AG08396 (cell line): Measurements from ENCODE around the gene PCP2.
A peak's percentile ranks its signal among the peaks of the same experiment; 100 is the strongest.

Experiments
- DNase-seq: peaks from one replicate; pipeline ENCODE4 v3.0.0; 2012; ENCODE audit warnings: low spot score, mixed read lengths

Gene PCP2

DNA sequence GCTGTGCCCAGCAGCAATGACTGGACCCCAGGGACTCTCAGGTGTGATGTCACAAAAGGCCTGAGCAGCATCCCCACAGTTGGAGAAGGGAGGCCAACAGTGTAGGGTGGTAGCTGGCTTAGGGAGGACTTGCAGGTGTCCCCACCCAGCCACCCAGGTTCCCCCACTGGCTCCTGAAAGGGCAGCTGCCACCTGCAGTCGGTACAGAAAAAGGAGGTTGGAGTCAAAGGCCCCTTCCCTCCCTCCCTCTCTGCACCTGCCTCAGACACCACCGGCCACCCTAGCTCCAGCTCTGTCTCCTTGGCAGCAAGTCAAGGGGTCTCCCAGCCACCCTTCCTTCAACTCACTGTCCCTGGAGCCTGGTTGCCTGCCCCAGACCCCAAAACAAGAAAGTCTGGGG, at the start of gene PCP2:
PCP2 (minus strand) TSS at position 22 of the 400 bp plus-strand sequence. CDS start 262 bp downstream, outside the sequence.
- DNase-seq = no peak

DNA sequence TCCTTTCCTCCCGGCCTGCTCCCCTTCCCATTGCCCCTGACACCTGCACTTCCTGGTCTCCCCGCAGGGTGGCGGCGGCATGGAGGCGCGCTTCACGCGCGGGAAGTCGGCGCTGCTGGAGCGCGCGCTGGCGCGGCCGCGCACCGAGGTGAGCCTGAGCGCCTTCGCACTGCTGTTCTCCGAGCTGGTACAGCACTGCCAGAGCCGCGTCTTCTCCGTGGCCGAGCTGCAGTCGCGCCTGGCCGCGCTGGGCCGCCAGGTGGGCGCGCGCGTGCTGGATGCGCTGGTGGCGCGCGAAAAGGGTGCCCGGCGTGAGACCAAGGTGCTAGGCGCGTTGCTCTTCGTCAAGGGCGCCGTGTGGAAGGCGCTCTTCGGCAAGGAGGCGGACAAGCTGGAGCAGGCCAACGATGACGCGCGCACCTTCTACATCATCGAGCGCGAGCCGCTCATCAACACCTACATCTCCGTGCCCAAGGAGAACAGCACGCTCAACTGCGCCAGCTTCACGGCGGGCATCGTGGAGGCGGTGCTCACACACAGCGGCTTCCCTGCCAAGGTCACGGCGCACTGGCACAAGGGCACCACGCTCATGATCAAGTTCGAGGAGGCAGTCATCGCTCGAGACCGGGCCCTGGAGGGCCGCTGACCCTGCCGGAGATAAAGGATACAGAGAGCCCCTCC, 48.8 kb upstream of the PCP2 start:
- no peak for DNase-seq

DNA sequence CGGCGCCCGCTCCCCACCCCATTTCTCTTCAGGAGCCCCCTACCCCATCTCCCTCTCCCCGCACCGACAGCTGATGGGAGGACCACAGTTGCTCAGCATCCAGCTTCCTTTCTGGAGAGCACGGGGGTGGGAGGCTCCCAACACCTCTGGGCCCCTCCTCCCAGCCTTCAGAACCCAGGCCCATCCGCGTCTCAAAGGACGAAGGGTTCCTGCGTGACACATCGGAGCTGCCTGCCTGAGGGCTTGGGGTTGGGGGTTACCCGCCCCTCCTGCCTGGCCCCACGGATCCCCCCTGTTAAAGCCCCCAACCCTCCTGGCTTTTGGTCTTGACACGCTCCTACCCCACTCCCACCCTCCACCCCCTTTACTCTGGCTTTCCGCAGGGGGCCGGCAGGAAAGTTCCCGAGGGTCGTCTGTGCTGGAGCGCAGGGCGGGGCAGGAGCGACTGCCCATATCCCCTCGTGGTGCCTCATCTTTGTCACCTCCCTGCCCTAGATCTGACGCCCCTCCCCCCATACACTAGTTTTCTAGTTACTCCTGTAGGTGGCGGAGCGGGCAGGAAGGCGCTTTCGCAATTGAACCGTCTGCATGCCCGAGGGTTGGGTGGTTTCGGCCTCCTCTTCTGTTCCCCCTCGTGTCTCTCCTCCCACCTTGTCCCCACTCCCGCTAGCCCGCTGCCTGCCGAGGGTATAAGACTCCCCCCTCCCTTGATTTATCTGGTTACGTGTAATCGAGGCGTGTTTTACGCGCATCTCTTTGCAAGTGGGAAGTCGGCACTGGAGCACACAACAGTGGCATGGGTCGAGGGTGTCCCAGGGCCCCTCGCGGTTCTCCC, 48.0 kb upstream of the PCP2 start:
- peak; percentile 90 for DNase-seq

DNA sequence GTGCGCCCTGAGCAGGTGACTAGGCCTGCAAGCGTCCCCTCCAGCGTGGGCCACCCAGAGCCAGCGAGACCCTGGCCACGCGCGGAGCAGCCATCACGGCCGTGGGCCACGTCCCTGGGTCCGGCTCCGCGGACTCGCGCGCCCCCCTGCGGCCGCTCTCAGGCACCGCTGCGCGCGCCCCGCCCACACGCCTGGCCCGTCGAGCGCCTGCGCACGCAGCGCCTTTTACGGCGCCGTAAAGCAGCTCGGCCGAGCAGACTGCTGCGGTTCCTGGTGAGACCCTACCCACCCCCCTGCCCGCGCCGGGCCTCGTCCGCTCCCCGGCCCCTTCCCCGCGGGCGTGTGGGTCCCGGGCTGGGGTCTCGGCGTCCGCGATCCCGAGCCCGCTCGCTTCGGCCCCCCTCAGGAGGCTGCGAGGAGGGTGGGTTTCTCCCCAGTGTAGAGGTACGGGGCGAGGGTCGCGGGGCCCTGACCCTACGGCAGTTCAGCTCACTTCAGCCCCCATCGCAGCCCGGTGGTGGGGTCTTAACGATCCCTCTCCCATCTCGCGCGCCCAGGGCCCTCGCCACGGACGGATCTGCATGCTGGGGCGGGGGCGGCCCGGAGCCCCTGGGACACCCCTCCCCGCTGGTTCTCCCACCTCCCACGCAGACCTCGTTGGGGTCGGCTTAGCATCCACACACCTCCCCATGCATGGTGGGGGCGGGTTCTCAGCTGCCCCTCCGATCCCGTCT, 47.3 kb upstream of the PCP2 start, which contains the start of gene TRAPPC5:
TRAPPC5 (plus strand) TSS at position 228 of the 734 bp plus-strand sequence. CDS start 1,421 bp downstream, outside the sequence.
- DNase-seq = peak; percentile 98

DNA sequence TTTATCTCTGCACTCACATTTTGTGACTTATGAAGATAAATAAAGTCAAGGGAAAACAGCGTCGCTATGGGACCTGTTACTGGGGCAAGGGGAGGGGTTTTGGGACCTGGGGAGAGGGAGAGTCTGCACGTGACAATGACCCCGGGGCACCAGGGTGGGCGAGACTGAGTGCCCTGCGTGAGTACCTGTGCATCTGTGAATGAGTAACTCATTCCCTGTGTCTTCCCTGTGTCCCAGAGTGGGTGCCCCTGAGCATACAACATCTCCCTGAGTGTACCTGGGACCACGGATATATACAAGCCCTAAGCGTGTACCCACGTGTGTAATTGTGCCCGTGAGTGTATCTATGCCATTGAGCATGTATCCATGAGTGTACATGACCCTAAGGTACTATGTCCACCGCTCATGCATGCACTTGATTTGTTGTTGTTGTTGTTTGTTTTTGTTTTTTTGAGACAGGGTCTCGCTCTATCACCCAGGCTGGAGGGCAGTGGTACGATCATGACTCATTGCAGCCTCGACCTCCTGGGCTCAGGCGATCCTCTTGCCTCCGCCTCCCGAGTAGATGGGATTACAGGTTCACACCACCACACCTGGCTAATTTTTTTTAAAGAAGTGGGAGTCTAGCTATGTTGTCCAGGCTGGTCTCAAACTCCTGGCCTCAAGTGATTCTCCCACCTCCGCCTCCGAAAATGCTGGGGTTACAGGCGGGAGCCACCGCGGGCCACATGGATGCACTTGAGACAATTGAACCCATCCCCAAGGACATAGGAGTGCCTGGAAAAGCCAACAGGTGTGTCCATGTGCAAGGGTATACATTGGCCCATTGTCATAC, 46.5 kb upstream of the PCP2 start:
- no peak for DNase-seq

DNA sequence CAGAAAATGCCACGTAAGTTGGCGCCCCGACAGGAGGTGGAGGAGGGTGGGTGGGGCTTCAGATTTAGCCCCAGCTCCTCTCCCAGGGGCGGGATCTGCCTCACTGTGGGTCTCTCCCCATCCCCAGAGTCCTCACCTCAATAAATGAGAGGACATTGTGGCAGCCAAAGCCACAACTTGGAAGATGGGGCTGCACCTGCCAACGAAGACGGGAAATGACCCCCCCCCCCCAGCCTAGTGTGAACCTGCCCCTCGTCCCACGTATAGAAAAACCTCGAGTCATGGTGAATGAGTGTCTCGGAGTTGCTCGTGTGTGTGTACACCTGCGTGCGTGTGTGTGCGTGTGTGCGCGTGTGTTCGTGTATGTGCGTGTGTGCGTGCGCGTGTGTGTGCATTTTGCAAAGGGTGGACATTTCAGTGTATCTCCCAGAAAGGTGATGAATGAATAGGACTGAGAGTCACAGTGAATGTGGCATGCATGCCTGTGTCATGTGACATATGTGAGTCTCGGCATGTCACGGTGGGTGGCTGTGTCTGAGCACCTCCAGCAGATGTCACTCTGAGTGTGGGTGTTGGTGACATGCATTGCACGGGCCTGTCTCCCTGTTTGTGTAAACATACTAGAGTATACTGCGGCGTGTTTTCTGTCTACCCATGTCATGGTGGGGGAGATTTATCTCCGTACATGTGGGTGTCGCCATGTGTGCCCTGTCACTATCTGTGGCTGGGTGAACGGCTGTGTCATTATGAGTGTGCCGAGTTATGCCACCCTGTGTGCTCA, 45.6 kb upstream of the PCP2 start:
- DNase-seq = no peak

DNA sequence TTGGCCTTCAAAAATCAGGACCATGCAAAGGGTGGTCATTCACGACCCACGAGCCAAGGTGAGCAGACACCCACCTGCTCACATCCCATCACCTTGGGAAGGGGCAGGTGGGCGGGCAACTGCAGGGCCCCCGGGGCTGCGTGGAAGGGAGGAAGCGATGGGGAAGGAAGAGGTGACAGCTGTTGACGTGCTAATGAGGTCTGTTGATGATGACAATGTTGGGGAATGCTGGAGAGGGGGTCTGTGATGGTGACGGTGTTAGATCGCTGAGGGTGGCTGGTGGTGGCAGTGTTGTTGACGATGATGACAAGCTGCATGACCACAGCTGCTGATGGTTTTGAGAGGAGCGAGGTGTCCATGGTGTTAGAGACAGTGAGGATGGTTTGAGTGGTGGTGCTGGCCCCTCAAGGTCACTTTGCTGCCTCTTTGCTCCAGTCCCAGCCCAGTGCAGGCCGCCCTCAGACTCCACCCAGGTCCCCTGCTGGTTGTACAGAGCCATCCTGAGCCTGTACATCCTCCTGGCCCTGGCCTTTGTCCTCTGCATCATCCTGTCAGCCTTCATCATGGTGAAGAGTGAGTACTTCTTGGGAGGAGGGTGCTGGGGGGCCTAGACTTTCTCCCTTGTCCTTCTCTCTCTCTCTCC, 44.3 kb upstream of the PCP2 start:
- no peak for DNase-seq

DNA sequence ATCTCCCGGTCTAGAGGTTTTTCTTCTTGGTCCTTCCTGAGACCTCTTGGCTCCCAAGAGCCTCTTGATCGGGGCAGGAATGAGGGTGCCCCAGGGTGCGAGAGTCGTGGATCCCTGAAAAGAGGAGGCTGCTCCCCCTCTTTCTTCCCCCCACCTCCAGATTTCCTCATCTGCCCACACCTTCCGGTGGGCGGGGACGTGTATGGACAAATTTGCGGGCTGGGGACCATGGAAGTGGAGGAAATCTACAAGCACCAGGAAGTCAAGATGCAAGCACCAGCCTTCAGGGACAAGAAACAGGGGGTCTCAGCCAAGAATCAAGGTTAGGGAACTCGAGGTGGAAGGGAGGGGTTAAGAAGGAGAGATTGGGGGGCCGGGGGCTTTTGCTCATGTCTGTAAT, 43.3 kb upstream of the PCP2 start, which contains the start of gene MCEMP1:
MCEMP1 (plus strand) TSS at position 237 of the 400 bp plus-strand sequence; CDS start at position 268, 31 bp downstream.
- DNase-seq = no peak

DNA sequence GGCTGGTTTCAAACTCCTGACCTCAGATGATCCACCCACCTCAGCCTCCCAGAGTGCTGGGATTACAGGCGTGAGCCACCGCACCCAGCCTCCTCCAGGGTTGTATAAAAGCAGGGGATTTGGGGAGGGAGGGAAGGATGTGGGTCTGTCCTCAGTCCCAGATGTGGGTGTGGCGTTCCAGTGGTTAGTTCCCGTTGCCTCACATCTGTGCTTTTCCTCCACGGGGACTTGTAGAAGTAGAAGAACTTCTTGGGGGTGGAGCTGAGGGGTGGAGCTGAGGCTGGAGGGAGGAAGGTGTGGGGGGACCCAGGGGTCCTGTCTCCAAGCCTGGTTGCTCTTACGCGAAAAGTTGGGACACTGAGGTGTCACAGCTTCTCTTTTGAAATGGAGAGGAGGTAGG, 42.9 kb upstream of the PCP2 start:
- no peak for DNase-seq

DNA sequence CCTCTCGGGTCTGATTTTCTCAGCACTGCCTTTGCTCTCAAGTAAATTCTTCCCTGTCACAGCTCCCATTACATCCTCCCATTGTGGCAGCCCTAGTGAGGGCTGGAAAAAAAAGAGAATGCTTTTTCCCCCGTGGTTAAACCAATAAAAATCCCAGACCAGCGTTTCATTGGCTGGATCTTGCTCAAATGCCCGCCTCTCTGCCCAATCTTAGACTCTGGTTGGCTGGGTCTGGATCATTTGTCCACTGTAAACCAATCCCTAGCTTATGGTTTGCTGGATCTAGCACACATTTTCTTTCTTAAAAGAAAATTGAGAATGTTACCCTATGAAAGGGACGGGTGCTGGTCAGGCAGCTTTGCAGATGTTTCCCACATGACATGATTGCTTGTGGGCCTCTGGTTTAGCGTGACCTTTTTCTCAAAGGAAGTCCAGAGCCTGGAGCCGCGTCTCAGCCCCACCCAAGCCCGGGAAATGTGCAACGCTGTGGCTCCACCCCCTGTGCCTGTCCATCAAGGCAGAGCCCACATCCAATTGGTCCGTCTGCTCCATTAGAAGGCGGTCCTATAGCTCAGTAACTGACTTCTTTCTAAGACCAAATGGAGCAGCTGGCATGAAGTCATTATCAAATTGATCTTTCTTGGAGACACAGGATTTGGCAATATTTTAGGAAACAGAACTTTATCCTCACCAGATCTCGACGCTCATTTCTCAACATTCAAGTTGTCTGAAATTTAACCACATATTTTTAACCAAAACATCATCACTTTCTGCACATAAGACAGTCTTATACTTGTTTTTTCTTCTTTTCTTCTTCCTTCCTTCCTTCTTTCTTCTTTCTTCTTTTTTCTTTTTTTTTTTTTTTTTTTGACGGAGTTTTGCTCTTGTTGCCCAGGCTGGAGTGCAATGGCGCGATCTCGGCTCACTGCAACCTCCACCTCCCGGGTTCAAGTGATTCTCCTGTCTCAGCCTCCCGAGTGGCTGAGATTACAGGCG, 40.8 kb upstream of the PCP2 start:
- peak; percentile 87 for DNase-seq

DNA sequence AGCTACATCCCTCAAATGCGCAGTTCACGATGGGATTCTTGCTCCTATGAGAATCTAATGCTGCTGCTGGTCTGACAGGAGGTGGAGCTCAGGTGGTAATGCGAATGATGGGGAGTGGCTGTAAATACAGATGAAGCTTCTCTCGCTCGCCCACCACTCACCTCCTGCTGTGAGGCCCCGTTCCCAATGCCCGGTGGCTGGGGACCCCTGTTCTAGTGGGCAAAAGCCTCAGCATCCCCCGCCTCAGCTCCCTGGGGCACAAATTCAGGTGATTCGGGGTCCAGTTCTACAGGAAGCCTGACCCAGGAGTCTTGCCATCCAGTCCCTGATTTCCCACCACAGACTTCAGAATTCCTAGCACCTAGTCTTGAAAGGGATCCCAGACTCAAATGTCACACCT, 39.0 kb upstream of the PCP2 start:
- no peak for DNase-seq

DNA sequence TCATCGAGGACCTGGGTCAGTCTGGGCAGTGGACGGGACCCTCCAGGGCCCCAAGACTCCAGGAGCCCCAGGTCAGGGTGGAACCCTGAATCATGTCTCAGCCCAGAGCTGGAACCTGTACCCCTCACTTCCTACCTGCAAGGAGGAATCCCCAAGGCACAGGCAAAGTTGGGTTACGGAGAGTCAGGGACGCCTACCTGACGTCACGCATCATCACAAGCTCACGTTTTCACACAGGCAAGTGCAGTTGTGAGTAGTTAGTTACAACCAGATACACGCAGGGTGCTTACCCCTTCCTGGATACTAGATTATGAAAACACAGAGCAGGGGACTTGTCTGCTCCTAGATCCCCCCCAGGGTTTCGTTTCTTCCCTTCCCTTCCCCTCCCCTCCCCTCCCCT, 37.3 kb upstream of the PCP2 start:
- DNase-seq = no peak

DNA sequence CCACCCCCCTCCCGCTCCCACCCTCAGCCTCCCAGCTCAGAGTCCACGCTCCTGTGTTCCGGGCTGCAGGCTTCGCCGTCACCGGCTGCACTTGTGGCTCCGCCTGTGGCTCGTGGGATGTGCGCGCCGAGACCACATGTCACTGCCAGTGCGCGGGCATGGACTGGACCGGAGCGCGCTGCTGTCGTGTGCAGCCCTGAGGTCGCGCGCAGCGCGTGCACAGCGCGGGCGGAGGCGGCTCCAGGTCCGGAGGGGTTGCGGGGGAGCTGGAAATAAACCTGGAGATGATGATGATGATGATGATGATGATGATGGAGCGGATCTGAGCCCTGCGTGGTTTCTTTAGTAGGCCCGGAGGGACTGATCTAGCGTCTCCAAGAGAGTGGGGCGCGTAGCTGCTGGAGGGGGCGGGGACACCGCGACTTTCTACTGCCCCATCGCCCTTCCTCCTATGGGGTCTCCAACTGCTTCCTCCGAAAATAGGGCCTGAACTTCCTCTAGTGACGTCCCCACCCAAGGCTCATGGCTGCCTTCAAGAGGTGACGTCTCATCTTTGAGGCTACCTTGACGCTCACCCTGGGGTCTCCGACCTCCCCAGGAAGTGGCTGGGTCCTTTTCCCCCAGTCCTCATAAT, 36.7 kb upstream of the PCP2 start:
- no peak for DNase-seq

DNA sequence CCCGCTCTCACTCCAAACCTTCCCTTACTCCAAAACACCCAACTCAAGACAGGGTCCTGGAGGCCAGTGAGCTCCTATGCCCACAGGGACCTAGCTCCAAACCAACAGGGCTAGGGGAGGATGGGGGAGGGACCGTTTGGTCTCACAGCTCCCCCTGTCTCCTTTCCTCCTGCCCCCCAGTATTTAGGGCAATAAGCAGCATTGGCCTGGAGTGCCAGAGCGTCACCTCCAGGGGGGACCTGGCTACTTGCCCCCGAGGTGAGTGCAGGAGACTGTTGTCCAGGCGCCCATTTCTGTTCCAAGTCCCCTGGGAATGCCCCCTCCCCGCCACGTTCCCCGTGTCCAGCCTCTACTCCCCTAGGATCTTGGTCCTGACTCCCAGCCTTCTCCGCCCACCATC, 36.1 kb upstream of the PCP2 start:
- DNase-seq = no peak

DNA sequence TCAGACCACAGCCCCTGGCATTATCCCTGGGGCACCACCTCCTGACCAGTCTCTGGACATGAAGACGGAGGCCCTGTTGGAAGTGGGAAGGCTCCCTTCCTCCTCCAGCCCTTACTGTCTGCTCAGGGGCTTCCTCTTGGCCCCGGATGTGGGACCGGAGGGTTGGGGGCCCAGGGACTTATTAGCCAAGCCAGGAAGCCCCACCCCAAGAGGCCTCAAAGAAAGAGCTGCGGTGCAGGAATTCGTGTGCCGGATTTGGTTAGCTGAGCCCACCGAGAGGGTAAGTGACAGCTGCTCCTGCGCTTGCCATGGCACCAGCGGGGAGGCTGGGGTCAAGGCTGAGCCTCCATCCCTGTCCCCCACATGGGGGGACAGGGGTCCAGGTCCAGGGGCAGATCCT, 35.3 kb upstream of the PCP2 start, which contains the start of gene RETN:
RETN (plus strand) TSS at position 208 of the 400 bp plus-strand sequence. CDS start 278 bp downstream, outside the sequence.
- no peak for DNase-seq

DNA sequence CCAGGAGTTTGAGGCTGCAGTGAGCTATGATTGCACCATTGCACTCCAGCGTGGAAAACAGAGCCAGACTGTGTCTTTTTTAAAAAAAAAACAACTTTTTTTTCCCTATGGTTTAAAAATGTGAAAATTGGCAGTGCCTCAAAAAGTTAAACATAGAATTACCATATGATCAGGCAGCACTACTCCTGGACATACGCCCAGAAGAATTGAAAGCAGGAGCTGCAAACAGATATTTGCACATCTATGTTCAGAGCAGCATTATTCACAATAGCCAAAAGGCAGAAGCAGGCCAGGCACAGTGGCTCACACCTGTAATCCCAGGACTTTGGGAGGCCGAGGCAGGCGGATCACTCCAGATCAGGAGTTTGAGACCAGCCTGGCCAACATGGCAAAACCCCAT, 31.6 kb upstream of the PCP2 start:
- no peak for DNase-seq

DNA sequence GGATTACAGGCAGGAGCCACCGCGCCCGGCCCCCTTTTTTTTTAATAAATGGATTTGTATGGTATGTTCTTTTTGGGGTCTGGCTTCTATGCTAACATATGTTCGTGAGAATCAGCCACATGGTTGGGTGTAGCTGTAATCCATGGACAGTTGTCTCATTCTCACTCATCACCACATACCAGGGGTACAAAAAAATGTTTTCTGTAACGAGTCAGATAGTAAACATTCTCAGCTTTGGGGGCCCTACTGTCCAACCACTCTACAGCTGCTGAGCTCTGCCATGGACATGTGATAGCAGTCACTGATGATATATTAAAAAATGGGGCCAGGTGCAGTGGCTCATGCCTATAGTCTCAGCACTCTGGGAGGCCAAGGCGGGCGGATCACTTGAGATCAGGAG, 30.2 kb upstream of the PCP2 start:
- DNase-seq = no peak

DNA sequence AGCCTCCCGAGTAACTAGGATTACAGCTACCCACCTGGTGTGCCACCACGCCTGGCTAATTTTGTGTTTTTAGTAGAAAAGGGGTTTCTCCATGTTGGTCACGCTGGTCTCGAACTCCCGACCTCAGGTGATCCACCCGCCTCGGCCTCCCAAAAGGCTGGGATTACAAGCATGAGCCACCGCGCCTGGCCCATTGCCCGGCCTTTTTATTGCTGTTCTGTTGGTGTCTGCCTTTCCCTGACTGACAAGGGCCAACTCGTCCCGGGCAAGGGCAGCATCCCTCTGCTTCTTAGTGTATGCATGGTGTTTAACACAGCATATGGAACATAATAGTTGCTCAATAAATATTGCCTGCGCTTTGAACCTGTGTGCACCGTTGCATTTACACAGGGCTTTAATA, 29.1 kb upstream of the PCP2 start:
- no peak for DNase-seq
